K562 (cell line): ENCODE results near the gene AFDN. TPM values are rescaled to one million over a fixed set of nuclear protein-coding genes. Genes with fewer than 3 reads are reported as not detected.

Experiments used
- ATF1 ChIP-seq, 2 experiments: fragments of 450-650 bp in 1 of 2; IDR thresholded peaks; 2 replicates each; pipeline ENCODE4 v1.6.1; 2016; ENCODE audit warnings: missing compliant biosample characterization in 1 of 2, missing genetic modification characterization in 1 of 2
- CTCF ChIP-seq, 3 experiments: IDR thresholded peaks in 2 of 3; conservative IDR thresholded peaks in 1 of 3; 2 replicates each; pipeline ENCODE4 v1.5.1; 2011 to 2012; ENCODE audit warnings: low read length in 3 of 3, mild to moderate bottlenecking in 3 of 3, control low read depth in 2 of 3, improper control_type of control experiment in 1 of 3, inconsistent platforms in 1 of 3, low read depth in 1 of 3, mixed read lengths in 1 of 3, moderate library complexity in 1 of 3; ENCODE audit not compliant: insufficient read depth in 2 of 3
- CXXC5 ChIP-seq: fragments of 250-450 bp; sonication (Bioruptor Pico); IDR thresholded peaks from 2 replicates; pipeline ENCODE4 v1.8.0; 2022; ENCODE audit warnings: inconsistent platforms, mild to moderate bottlenecking, moderate library complexity
- E2F1 ChIP-seq: sonication (generic); formaldehyde crosslinking; IDR thresholded peaks from 2 replicates; pipeline ENCODE4 v1.8.1; 2023; ENCODE audit warnings: mild to moderate bottlenecking, missing genetic modification reagents, moderate library complexity
- FOXK1 ChIP-seq: sonication (generic); formaldehyde crosslinking; IDR thresholded peaks from 2 replicates; pipeline ENCODE4 v1.8.0; 2022; ENCODE audit warnings: missing genetic modification reagents, mild to moderate bottlenecking, borderline replicate concordance
- FOXP4 ChIP-seq: sonication (generic); formaldehyde crosslinking; IDR thresholded peaks from 2 replicates; pipeline ENCODE4 v1.8.0; 2022; ENCODE audit warnings: mild to moderate bottlenecking, missing genetic modification reagents, borderline replicate concordance
- NCOA6 ChIP-seq: fragments of 450-650 bp; IDR thresholded peaks from 2 replicates; pipeline ENCODE4 v1.6.1; 2017; ENCODE audit warnings: mild to moderate bottlenecking
- PML ChIP-seq: IDR thresholded peaks from 2 replicates; pipeline ENCODE4 v1.6.1; 2012; ENCODE audit warnings: low read length, inconsistent platforms
- ZNF224 ChIP-seq: sonication (generic); formaldehyde crosslinking; IDR thresholded peaks from 2 replicates; pipeline ENCODE4 v1.8.0; 2022; ENCODE audit warnings: mild to moderate bottlenecking, missing genetic modification reagents
- ZNF717 ChIP-seq: fragments of 250-450 bp; sonication (Bioruptor Pico); IDR thresholded peaks from 2 replicates; pipeline ENCODE4 v1.5.0; 2021
- polyA plus RNA-seq, 8 experiments: library from polyadenylated mRNA; depleted of rRNA in 4 of 8; stranded (reverse) in 5 of 8; unstranded in 3 of 8; fragments of >200 nt; fragmentation: Nextera tagmentation in 2 of 8; fragmentation: Illumina TruSeq in 1 of 8; extraction: Ambion mirVana in 2 of 8; extraction: Trizol in 1 of 8; gene quantifications; 2 replicates each; pipeline versions ENCODE4 v1.2.1 to v1.2.3, GENCODE V29; 2011 to 2014; ENCODE audit warnings: inconsistent platforms in 1 of 8, missing spikeins in 1 of 8
- total RNA-seq, 7 experiments: library from RNA; depleted of rRNA in 6 of 7; stranded (reverse); fragments of >200 nt in 6 of 7; fragmentation: Illumina TruSeq in 2 of 7; extraction: Trizol in 2 of 7; gene quantifications; 2 replicates each; pipeline versions ENCODE4 v1.2.1 to v1.2.3, GENCODE V29; 2011 to 2021; ENCODE audit warnings: low replicate concordance in 1 of 7

AFDN gene
- total and polyA plus RNA-seq, 9 of the 15 experiments (the other 6 are each of a cell fraction or from before 2014, with no cell fraction given), result 7.2 to 129 (median 105) TPM

GRCh38 chr6:167827583-167828324 lies 1.0 kb downstream of the AFDN start (continued):
- TF ChIP-seq CTCF (IDR thresholded peaks at IDR 0.05 in 2 of 3, conservative IDR thresholded peaks at IDR 0.05 in 1 of 3; ENCODE audit: insufficient read depth in 2 of 3, low read depth in 1 of 3, low read length in 3 of 3) (peak in 1 of 3 experiments; percentile 13; a peak in 1 of 6 replicates), FOXK1 (peak; percentile 61; the same call in 1 of the 2 replicates), ATF1 (CRISPR knock-in tag; IDR thresholded peaks at IDR 0.05) (no peak), ATF1 (tag; IDR thresholded peaks at IDR 0.05) (peak; percentile 25; the same call in 1 of the 2 replicates), ZNF717 (CRISPR knock-in tag) (no peak), E2F1 (CRISPR knock-in tag) (no peak), ZNF224 (CRISPR knock-in tag) (peak; percentile 62; the same call in 1 of the 2 replicates), FOXP4 (CRISPR knock-in tag) (0 out of 2 replicates have a peak, but pooled peaks have one; percentile 43), CXXC5 (CRISPR knock-in tag) (peak; percentile 39), PML (0 out of 2 replicates have a peak, but pooled peaks have one; percentile 6), NCOA6 (no peak)
